Measurements from ENCODE around the gene ATPAF1. TPM values are rescaled to one million over a fixed set of nuclear protein-coding genes. Genes with fewer than 3 reads are reported as not detected.

The ATPAF1 gene
- polyA plus RNA-seq, 1 of the 3 experiments (the other 2 are of a cell fraction), result 39.9 TPM

- Histone ChIP-seq H3K36me3 (replicated peaks in 1 of 2; ENCODE audit: control insufficient read depth in 1 of 2, insufficient read depth in 2 of 2, low read length in 1 of 2) (peaks cover 66 to 80% of the 10 kb centered on the region in 2 experiments), H3K4me2 (no peak overlapping the region), H2AFZ (ENCODE audit: low read depth) (no peak overlapping the region), H3K4me1 (ENCODE audit: control insufficient read depth in 1 of 2, insufficient read depth in 2 of 2, low read depth in 1 of 2, low read length in 1 of 2) (peaks cover 2 to 53% of the 10 kb centered on the region in 2 experiments), H3K4me3 (ENCODE audit: low read depth in 2 of 2, low read length in 1 of 2) (no peak overlapping the region), H3K9me3 (no peaks in the 10 kb centered on the region), H3K79me2 (ENCODE audit: insufficient read depth) (peaks cover 10% of the 10 kb centered on the region; the same call in 1 of the 2 replicates), H3K27me3 (ENCODE audit: insufficient read depth) (no peaks in the 10 kb centered on the region), H3K9ac (no peak overlapping the region), H4K20me1 (ENCODE audit: insufficient read depth) (peaks cover 9% of the 10 kb centered on the region; the same call in 1 of the 2 replicates), H3K27ac (ENCODE audit: low read depth in 2 of 2, low read length in 1 of 2) (no peak overlapping the region), H3F3A (replicated peaks; ENCODE audit: insufficient read depth) (peaks cover 4% of the 10 kb centered on the region), H3K9me2 (no peaks in the 10 kb centered on the region)
- WGBS (ENCODE audit: low lambda C conversion rate), result 82% methylated on average over 1 of the region's 1 CpG
- TF ChIP-seq GABPA (IDR thresholded peaks at IDR 0.05; ENCODE audit: low read depth) (no peak), ELF1 (IDR thresholded peaks at IDR 0.05) (no peak), YY1 (IDR thresholded peaks at IDR 0.05; ENCODE audit: low read depth) (no peak), RFX5 (IDR thresholded peaks at IDR 0.05; ENCODE audit: low read length) (no peak), FOXM1 (IDR thresholded peaks at IDR 0.05; ENCODE audit: low read depth) (no peak), USF1 (IDR thresholded peaks at IDR 0.05; ENCODE audit: borderline replicate concordance, low read depth) (no peak)
- DNase-seq, result no peak
- POLR2A ChIA-PET, result no interaction called here
- CTCF ChIA-PET, result interaction anchor here (1.4 kb wide), 1 partner anchor 349 kb away, joined by 3 read pairs; no protein-coding TSS in a partner anchor
Observed at GRCh38 chr1:46689897-46690296, 21.7 kb upstream of the ATPAF1 start.

- POLR2A ChIA-PET, result no interaction called here
- H3K4me1 ChIP-seq (ENCODE audit: control insufficient read depth in 1 of 2, insufficient read depth in 2 of 2, low read depth in 1 of 2, low read length in 1 of 2), result peaks cover 2 to 53% of the 10 kb centered on the region in 2 experiments
- no peak for DNase-seq
- peaks cover 4% of the 10 kb centered on the region for H3F3A ChIP-seq (replicated peaks; ENCODE audit: insufficient read depth)
- H2AFZ ChIP-seq (ENCODE audit: low read depth), result no peak overlapping the region
- TF ChIP-seq RCOR1 (IDR thresholded peaks at IDR 0.05; ENCODE audit: low read length) (no peak), NFIC (IDR thresholded peaks at IDR 0.05; ENCODE audit: borderline replicate concordance) (no peak), RFX5 (IDR thresholded peaks at IDR 0.05; ENCODE audit: low read length) (no peak), SMC3 (IDR thresholded peaks at IDR 0.05; ENCODE audit: low read depth, low read length) (no peak), FOXM1 (IDR thresholded peaks at IDR 0.05; ENCODE audit: low read depth) (no peak), ZBTB33 (IDR thresholded peaks at IDR 0.05; ENCODE audit: borderline replicate concordance, low read depth) (no peak), CTCF (IDR thresholded peaks at IDR 0.05) (no peak), TAF1 (IDR thresholded peaks at IDR 0.05; ENCODE audit: borderline replicate concordance, low read depth, low read length) (no peak), GABPA (IDR thresholded peaks at IDR 0.05; ENCODE audit: low read depth) (no peak), TCF12 (IDR thresholded peaks at IDR 0.05) (no peak), PBX3 (IDR thresholded peaks at IDR 0.05) (no peak), ELF1 (IDR thresholded peaks at IDR 0.05) (no peak), NRF1 (IDR thresholded peaks at IDR 0.05; ENCODE audit: low read depth, low read length) (no peak), MEF2A (IDR thresholded peaks at IDR 0.05; ENCODE audit: borderline replicate concordance, low read depth) (no peak), SIN3A (IDR thresholded peaks at IDR 0.05; ENCODE audit: borderline replicate concordance, low read depth, low read length) (no peak), USF1 (IDR thresholded peaks at IDR 0.05; ENCODE audit: borderline replicate concordance, low read depth) (no peak), IRF3 (IDR thresholded peaks at IDR 0.05; ENCODE audit: low read depth, low read length) (no peak), TEAD4 (IDR thresholded peaks at IDR 0.05; ENCODE audit: borderline replicate concordance, insufficient read depth) (no peak)
- no peaks in the 10 kb centered on the region for H3K9me3 ChIP-seq
- WGBS (ENCODE audit: low lambda C conversion rate), result 89% methylated on average over 2 of the region's 2 CpGs
- H3K36me3 ChIP-seq (replicated peaks in 1 of 2; ENCODE audit: control insufficient read depth in 1 of 2, insufficient read depth in 2 of 2, low read length in 1 of 2), result peaks cover 72 to 85% of the 10 kb centered on the region in 2 experiments
- H3K4me3 ChIP-seq (ENCODE audit: low read depth in 2 of 2, low read length in 1 of 2), result no peak overlapping the region
- CTCF ChIA-PET, result interaction anchor here (0.7 kb wide), 1 partner anchor 32 kb away, joined by 3 read pairs; no protein-coding TSS in a partner anchor
- peaks cover 7% of the 10 kb centered on the region; the same call in 1 of the 2 replicates for H3K79me2 ChIP-seq (ENCODE audit: insufficient read depth)
- H3K9me2 ChIP-seq, result no peaks in the 10 kb centered on the region
- no peak overlapping the region for H3K9ac ChIP-seq
- no peaks in the 10 kb centered on the region for H3K27me3 ChIP-seq (ENCODE audit: insufficient read depth)
- peaks cover 9% of the 10 kb centered on the region; the same call in 1 of the 2 replicates for H4K20me1 ChIP-seq (ENCODE audit: insufficient read depth)
- no peak overlapping the region for H3K27ac ChIP-seq (ENCODE audit: low read depth in 2 of 2, low read length in 1 of 2)
- H3K4me2 ChIP-seq, result no peak overlapping the region
Observed at GRCh38 chr1:46689356-46689755, 21.2 kb upstream of the ATPAF1 start.
